MM.1S (cell line): ENCODE measurements around the gene ADGRL3.

ENCODE experiments used
- DNase-seq: peaks from one replicate; pipeline ENCODE4 v3.0.0-alpha.2; 2015
- H2AFZ ChIP-seq: fragments of 300-600 bp; sonication (generic); 2 replicates; pipeline ENCODE4 v1.6.0; 2016; ENCODE audit warnings: antibody characterized with exemption, low read length
- H3F3A ChIP-seq: fragments of 300-600 bp; sonication (generic); 2 replicates; pipeline ENCODE4 v1.6.1; 2016; ENCODE audit warnings: mild to moderate bottlenecking, antibody characterized with exemption, low read length, moderate library complexity, mixed read lengths; ENCODE audit not compliant: insufficient read depth
- H3K27ac ChIP-seq: fragments of 300-600 bp; sonication (generic); 2 replicates; pipeline ENCODE4 v1.5.1; 2016; ENCODE audit warnings: mild to moderate bottlenecking, low read length
- H3K27me3 ChIP-seq: fragments of 300-600 bp; sonication (generic); replicated peaks from 2 replicates; pipeline ENCODE4 v1.6.0; 2016; ENCODE audit warnings: low read length; ENCODE audit not compliant: insufficient read depth
- H3K36me3 ChIP-seq: fragments of 300-600 bp; sonication (generic); replicated peaks from 2 replicates; pipeline ENCODE4 v1.6.1; 2016; ENCODE audit warnings: mild to moderate bottlenecking, low read length, mixed read lengths; ENCODE audit not compliant: insufficient read depth
- H3K4me1 ChIP-seq: fragments of 300-600 bp; sonication (generic); 2 replicates; pipeline ENCODE4 v1.6.1; 2016; ENCODE audit warnings: low read length, mixed read lengths
- H3K4me2 ChIP-seq: fragments of 300-600 bp; sonication (generic); 2 replicates; pipeline ENCODE4 v1.6.0; 2016; ENCODE audit warnings: low read depth, low read length
- H3K4me3 ChIP-seq: fragments of 300-600 bp; sonication (generic); 2 replicates; pipeline ENCODE4 v1.5.1; 2016; ENCODE audit warnings: low read length, mixed read lengths
- H3K79me2 ChIP-seq: fragments of 300-600 bp; sonication (generic); 2 replicates; pipeline ENCODE4 v1.6.1; 2016; ENCODE audit warnings: mixed run types, low read length, mixed read lengths
- H3K9ac ChIP-seq: fragments of 300-600 bp; sonication (generic); 2 replicates; pipeline ENCODE4 v1.6.1; 2016; ENCODE audit warnings: low read length, mixed read lengths
- H3K9me2 ChIP-seq: fragments of 300-600 bp; sonication (generic); replicated peaks from 2 replicates; pipeline ENCODE4 v1.6.1; 2016; ENCODE audit warnings: mild to moderate bottlenecking, low read length, mixed read lengths; ENCODE audit not compliant: insufficient read depth
- H3K9me3 ChIP-seq: fragments of 300-600 bp; sonication (generic); replicated peaks from 2 replicates; pipeline ENCODE4 v1.6.1; 2016; ENCODE audit warnings: mild to moderate bottlenecking, low read length, mixed read lengths; ENCODE audit not compliant: insufficient read depth
- H4K20me1 ChIP-seq: fragments of 300-600 bp; sonication (generic); 2 replicates; pipeline ENCODE4 v1.6.1; 2016; ENCODE audit warnings: mild to moderate bottlenecking, low read length, moderate library complexity, mixed read lengths; ENCODE audit not compliant: insufficient read depth
- CTCF ChIP-seq: fragments of 300-600 bp; sonication (generic); IDR thresholded peaks from 2 replicates; pipeline ENCODE4 v1.5.1; 2016; ENCODE audit warnings: antibody characterized with exemption, low read length, mixed read lengths
- EZH2 ChIP-seq: fragments of 300-600 bp; sonication (generic); optimal IDR thresholded peaks from 2 replicates; pipeline ENCODE3; 2017; ENCODE audit warnings: low read depth, mild to moderate bottlenecking, antibody characterized with exemption, low read length, mixed read lengths
- EZH2phosphoT487 ChIP-seq: fragments of 300-600 bp; sonication (generic); IDR thresholded peaks from 2 replicates; pipeline ENCODE4 v1.6.1; 2018; ENCODE audit warnings: antibody characterized with exemption, low read length

ADGRL3 gene

GRCh38 chr4:61938250-61938846 is 738.2 kb downstream of the ADGRL3 start:
- TF ChIP-seq EZH2: no peak
- TF ChIP-seq CTCF: no peak
- no peak for TF ChIP-seq EZH2phosphoT487
- H3K4me2 ChIP-seq: no peak overlapping the region

GRCh38 chr4:61950625-61951024 is 750.5 kb downstream of the ADGRL3 start:
- Histone ChIP-seq H3K9me3 (no peaks in the 10 kb centered on the region), H3F3A (no peaks in the 10 kb centered on the region), H3K4me1 (no peaks in the 10 kb centered on the region), H3K27ac (no peak overlapping the region), H3K79me2 (no peaks in the 10 kb centered on the region), H3K9me2 (no peaks in the 10 kb centered on the region), H3K4me2 (no peak overlapping the region), H3K4me3 (no peak overlapping the region), H3K9ac (no peak overlapping the region), H4K20me1 (no peaks in the 10 kb centered on the region), H3K27me3 (no peaks in the 10 kb centered on the region), H3K36me3 (no peaks in the 10 kb centered on the region), H2AFZ (no peak overlapping the region)
- TF ChIP-seq EZH2: no peak
- DNase-seq: no peak

More at GRCh38 chr4:61938250-61938846, 738.2 kb downstream of the ADGRL3 start:
- Histone ChIP-seq H2AFZ (no peak overlapping the region), H3K36me3 (no peaks in the 10 kb centered on the region), H3K4me1 (no peaks in the 10 kb centered on the region), H3K27me3 (no peaks in the 10 kb centered on the region), H3K79me2 (no peaks in the 10 kb centered on the region), H3K27ac (no peak overlapping the region), H4K20me1 (no peaks in the 10 kb centered on the region), H3K9me3 (no peaks in the 10 kb centered on the region), H3F3A (no peaks in the 10 kb centered on the region), H3K9me2 (no peaks in the 10 kb centered on the region), H3K9ac (no peak overlapping the region), H3K4me3 (no peak overlapping the region)
- DNase-seq: no peak

GRCh38 chr4:61953386-61953785 is 753.3 kb downstream of the ADGRL3 start:
- no peaks in the 10 kb centered on the region for H3K9me2 ChIP-seq
- H3K4me1 ChIP-seq: no peaks in the 10 kb centered on the region
- DNase-seq: no peak
- no peak overlapping the region for H2AFZ ChIP-seq
- no peak overlapping the region for H3K4me3 ChIP-seq
- H4K20me1 ChIP-seq: no peaks in the 10 kb centered on the region
- no peaks in the 10 kb centered on the region for H3K27me3 ChIP-seq
- no peak overlapping the region for H3K4me2 ChIP-seq
- no peak overlapping the region for H3K27ac ChIP-seq
- no peak overlapping the region for H3K9ac ChIP-seq
- H3F3A ChIP-seq: no peaks in the 10 kb centered on the region
- TF ChIP-seq EZH2phosphoT487 (no peak), CTCF (no peak), EZH2 (no peak)
- H3K36me3 ChIP-seq: no peaks in the 10 kb centered on the region
- no peaks in the 10 kb centered on the region for H3K79me2 ChIP-seq
- no peaks in the 10 kb centered on the region for H3K9me3 ChIP-seq

GRCh38 chr4:61958591-61958990 is 758.5 kb downstream of the ADGRL3 start:
- no peak overlapping the region for H3K27ac ChIP-seq
- TF ChIP-seq EZH2 (no peak), EZH2phosphoT487 (no peak)

More at GRCh38 chr4:61958591-61958990, 758.5 kb downstream of the ADGRL3 start:
- no peak overlapping the region for H2AFZ ChIP-seq
- H3F3A ChIP-seq: no peaks in the 10 kb centered on the region
- no peak overlapping the region for H3K4me2 ChIP-seq
- H3K27me3 ChIP-seq: no peaks in the 10 kb centered on the region
- H3K36me3 ChIP-seq: no peaks in the 10 kb centered on the region
- no peak overlapping the region for H3K4me3 ChIP-seq
- no peaks in the 10 kb centered on the region for H4K20me1 ChIP-seq
- no peak for DNase-seq
- no peaks in the 10 kb centered on the region for H3K4me1 ChIP-seq
- no peak overlapping the region for H3K9ac ChIP-seq
- H3K9me2 ChIP-seq: no peaks in the 10 kb centered on the region
- H3K9me3 ChIP-seq: no peaks in the 10 kb centered on the region
- H3K79me2 ChIP-seq: no peaks in the 10 kb centered on the region
